Stimulated activated naive CD8-positive, alpha-beta T cell treated with anti-CD3 and anti-CD28 coated beads, Interleukin-15, Interleukin-2, amounts not matched to agents 100 U/mL and 50 U/mL, for 24 hours (primary cell): ENCODE results near the gene MPHOSPH9.

ENCODE experiments used
- ATAC-seq: fragments of 150-1000 bp; cut with Tn5 transposase; one replicate; pipeline ENCODE4 v1.10.0; 2021
- DNase-seq: peaks from one replicate; pipeline ENCODE4 v3.0.0; 2021

The MPHOSPH9 gene

GRCh38 chr12:123127182-123127495, 105.8 kb downstream of the MPHOSPH9 start:
- ATAC-seq (no peak), DNase-seq (no peak)

GRCh38 chr12:123126294-123127181, 106.4 kb downstream of the MPHOSPH9 start:
- no peak for DNase-seq
- no peak for ATAC-seq

- ATAC-seq = no peak
- no peak for DNase-seq
Measured at GRCh38 chr12:123122626-123123025, 110.3 kb downstream of the MPHOSPH9 start.

- no peak for ATAC-seq
- DNase-seq = no peak
Measured at GRCh38 chr12:123121670-123122069, 111.3 kb downstream of the MPHOSPH9 start.

GRCh38 chr12:123120452-123121166, 112.3 kb downstream of the MPHOSPH9 start:
- DNase-seq (peak; percentile 29), ATAC-seq (peak; percentile 84)

GRCh38 chr12:123119808-123120207, 113.1 kb downstream of the MPHOSPH9 start:
- ATAC-seq = peak; percentile 85
- DNase-seq = peak; percentile 53

GRCh38 chr12:123118497-123118896, 114.4 kb downstream of the MPHOSPH9 start:
- DNase-seq (no peak), ATAC-seq (no peak)

GRCh38 chr12:123115409-123116121, 117.4 kb downstream of the MPHOSPH9 start:
- no peak for DNase-seq
- ATAC-seq = no peak

- ATAC-seq (no peak), DNase-seq (no peak)
Measured at GRCh38 chr12:123114304-123115083, 118.4 kb downstream of the MPHOSPH9 start.

GRCh38 chr12:123113026-123113425, 119.9 kb downstream of the MPHOSPH9 start:
- ATAC-seq (no peak), DNase-seq (no peak)

- ATAC-seq = peak; percentile 50
- peak; percentile 58 for DNase-seq
Measured at GRCh38 chr12:123111498-123112165, 121.3 kb downstream of the MPHOSPH9 start.

GRCh38 chr12:123109319-123109772, 123.6 kb downstream of the MPHOSPH9 start:
- ATAC-seq (no peak), DNase-seq (no peak)

- DNase-seq (no peak), ATAC-seq (no peak)
Measured at GRCh38 chr12:123108682-123109066, 124.3 kb downstream of the MPHOSPH9 start.

GRCh38 chr12:123107926-123108681, 124.8 kb downstream of the MPHOSPH9 start:
- DNase-seq (no peak), ATAC-seq (no peak)

- DNase-seq (peak; percentile 79), ATAC-seq (peak; percentile 97)
Measured at GRCh38 chr12:123106640-123107359, 126.1 kb downstream of the MPHOSPH9 start.

GRCh38 chr12:123105211-123105826, 127.6 kb downstream of the MPHOSPH9 start:
- ATAC-seq = no peak
- DNase-seq = no peak

GRCh38 chr12:123104809-123105208, 128.1 kb downstream of the MPHOSPH9 start:
- no peak for ATAC-seq
- DNase-seq = no peak
